OCI-LY3 (cell line): ENCODE measurements around the gene GTF3C2.

Experiments used
- CTCF ChIP-seq: fragments of 200-600, 300-600 bp; sonication (generic); IDR thresholded peaks from 2 replicates; pipeline ENCODE4 v1.5.1; 2014; ENCODE audit warnings: antibody characterized with exemption, low read length, low read depth
- EZH2phosphoT487 ChIP-seq: fragments of 200-600 bp; shearing (Covaris generic); IDR thresholded peaks from 2 replicates; pipeline ENCODE4 v1.6.1; 2018; ENCODE audit warnings: antibody characterized with exemption, mixed run types, low read depth

DNA sequence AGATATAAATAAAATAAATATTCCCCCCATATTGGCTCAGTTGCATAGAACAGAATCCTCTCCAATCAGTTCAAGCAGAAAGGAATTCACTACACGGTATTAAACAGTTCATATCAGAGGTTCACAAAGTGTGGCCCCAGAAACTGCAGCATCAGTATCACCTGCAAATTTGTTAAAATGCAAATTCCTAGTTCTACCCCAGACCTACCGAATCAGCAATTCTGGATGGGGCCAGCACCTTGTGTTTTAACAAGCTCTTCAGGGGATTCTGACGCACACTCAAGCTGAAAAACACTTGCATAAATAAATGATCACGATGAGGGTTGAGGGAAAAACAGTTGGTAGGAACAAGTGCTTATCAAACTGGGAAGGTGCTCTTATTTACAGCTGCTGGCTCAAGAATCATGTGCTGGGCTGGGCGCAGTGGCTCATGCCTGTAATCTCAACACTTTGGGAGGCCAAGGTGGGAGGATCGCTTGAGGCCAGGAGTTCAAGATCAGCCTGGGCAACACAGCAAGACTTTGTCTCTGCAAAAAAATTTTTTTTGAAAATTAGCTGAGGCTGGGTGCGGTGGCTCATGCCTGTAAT lies 6.4 kb downstream of the GTF3C2 start:
- TF ChIP-seq CTCF (no peak), EZH2phosphoT487 (no peak)
